ENCODE data around the gene RINL. TPM values are rescaled to one million over a fixed set of nuclear protein-coding genes. Genes with fewer than 3 reads are reported as not detected.
"Not testable (repeated sequence)": the region's sequence is repeated elsewhere in the genome, so short reads cannot be mapped to it uniquely, and the experiment has no call there.

The RINL gene
- polyA plus RNA-seq, 1 of the 3 experiments (the other 2 are of a cell fraction), result 3.8 TPM

- Histone ChIP-seq H3K9me3 (no peaks in the 10 kb centered on the region), H3K79me2 (ENCODE audit: insufficient read depth) (no peaks in the 10 kb centered on the region), H4K20me1 (ENCODE audit: insufficient read depth) (no peaks in the 10 kb centered on the region), H3K27me3 (ENCODE audit: insufficient read depth) (no peaks in the 10 kb centered on the region), H3K36me3 (replicated peaks in 1 of 2; ENCODE audit: control insufficient read depth in 1 of 2, insufficient read depth in 2 of 2, low read length in 1 of 2) (peaks cover 0 to 8% of the 10 kb centered on the region in 2 experiments), H2AFZ (ENCODE audit: low read depth) (no peak overlapping the region), H3F3A (replicated peaks; ENCODE audit: insufficient read depth) (no peaks in the 10 kb centered on the region), H3K4me1 (ENCODE audit: control insufficient read depth in 1 of 2, insufficient read depth in 2 of 2, low read depth in 1 of 2, low read length in 1 of 2) (peaks cover 0 to 4% of the 10 kb centered on the region in 2 experiments; a peak in 1 of 4 replicates), H3K27ac (ENCODE audit: low read depth in 2 of 2, low read length in 1 of 2) (no peak overlapping the region), H3K9me2 (no peaks in the 10 kb centered on the region), H3K4me2 (no peak overlapping the region), H3K4me3 (ENCODE audit: low read depth in 2 of 2, low read length in 1 of 2) (no peak overlapping the region), H3K9ac (no peak overlapping the region)
- 87% methylated on average over 17 of the region's 17 CpGs for WGBS (ENCODE audit: low lambda C conversion rate)
- ChIA-PET CTCF (interaction anchor here (1.3 to 4.8 kb wide), 5 partner anchors 8 to 38 kb away, joined by 5 to 39 read pairs (median 19); partner anchors contain the start of gene RINL), POLR2A (no interaction called here)
- TF ChIP-seq RXRA (IDR thresholded peaks at IDR 0.05; ENCODE audit: borderline replicate concordance, low read depth), result no peak
- no peak for TF ChIP-seq RCOR1 (IDR thresholded peaks at IDR 0.05; ENCODE audit: low read length)
- no peak for TF ChIP-seq GABPA (IDR thresholded peaks at IDR 0.05; ENCODE audit: low read depth)
- no peak for TF ChIP-seq USF1 (IDR thresholded peaks at IDR 0.05; ENCODE audit: borderline replicate concordance, low read depth)
- no peak for TF ChIP-seq CHD2 (IDR thresholded peaks at IDR 0.05; ENCODE audit: low read length, partially characterized antibody)
- no peak for TF ChIP-seq FOXJ3 (CRISPR knock-in tag; IDR thresholded peaks at IDR 0.05)
- TF ChIP-seq PBX3 (IDR thresholded peaks at IDR 0.05), result no peak
- DNase-seq, result no peak
Observed at GRCh38 chr19:38888876-38889275, 10.8 kb upstream of the RINL start.

GRCh38 chr19:38884691-38885090 lies 6.6 kb upstream of the RINL start:
- H3K27ac ChIP-seq (ENCODE audit: low read depth in 2 of 2, low read length in 1 of 2); H3K79me2 ChIP-seq (ENCODE audit: insufficient read depth); POLR2A ChIA-PET; H3K27me3 ChIP-seq (ENCODE audit: insufficient read depth); H3K36me3 ChIP-seq (replicated peaks in 1 of 2; ENCODE audit: control insufficient read depth in 1 of 2, insufficient read depth in 2 of 2, low read length in 1 of 2); H3F3A ChIP-seq (replicated peaks; ENCODE audit: insufficient read depth); H3K4me2 ChIP-seq; DNase-seq; H3K9me2 ChIP-seq; H3K9ac ChIP-seq; H4K20me1 ChIP-seq (ENCODE audit: insufficient read depth); H3K4me3 ChIP-seq (ENCODE audit: low read depth in 2 of 2, low read length in 1 of 2); H3K4me1 ChIP-seq (ENCODE audit: control insufficient read depth in 1 of 2, insufficient read depth in 2 of 2, low read depth in 1 of 2, low read length in 1 of 2); H3K9me3 ChIP-seq; H2AFZ ChIP-seq (ENCODE audit: low read depth): not testable (repeated sequence)
- CTCF ChIA-PET, result interaction anchor here (0.6 to 1.0 kb wide), 2 partner anchors 152 to 368 kb away, joined by 3 read pairs; no protein-coding TSS in a partner anchor
- 86% methylated on average over 3 of the region's 3 CpGs for WGBS (ENCODE audit: low lambda C conversion rate)

GRCh38 chr19:38883286-38883685 lies 5.2 kb upstream of the RINL start:
- no peaks in the 10 kb centered on the region for H4K20me1 ChIP-seq (ENCODE audit: insufficient read depth)
- H3K9me2 ChIP-seq, result no peaks in the 10 kb centered on the region
- H3K79me2 ChIP-seq (ENCODE audit: insufficient read depth), result no peaks in the 10 kb centered on the region
- no peak overlapping the region for H3K27ac ChIP-seq (ENCODE audit: low read depth in 2 of 2, low read length in 1 of 2)
- no peaks in the 10 kb centered on the region for H3K27me3 ChIP-seq (ENCODE audit: insufficient read depth)
- CTCF ChIA-PET, result no interaction called here
- no peak overlapping the region for H3K4me3 ChIP-seq (ENCODE audit: low read depth in 2 of 2, low read length in 1 of 2)
- WGBS (ENCODE audit: low lambda C conversion rate), result 96% methylated on average over 9 of the region's 9 CpGs
- no peak overlapping the region for H3K9ac ChIP-seq
- H3K36me3 ChIP-seq (replicated peaks in 1 of 2; ENCODE audit: control insufficient read depth in 1 of 2, insufficient read depth in 2 of 2, low read length in 1 of 2), result no peaks in the 10 kb centered on the region
- no peak for DNase-seq
- H3K4me1 ChIP-seq (ENCODE audit: control insufficient read depth in 1 of 2, insufficient read depth in 2 of 2, low read depth in 1 of 2, low read length in 1 of 2), result peaks cover 0 to 9% of the 10 kb centered on the region in 2 experiments; a peak in 1 of 4 replicates
- H3K4me2 ChIP-seq, result no peak overlapping the region
- TF ChIP-seq CHD2 (IDR thresholded peaks at IDR 0.05; ENCODE audit: low read length, partially characterized antibody), result no peak
- no peak for TF ChIP-seq PBX3 (IDR thresholded peaks at IDR 0.05)
- no peak for TF ChIP-seq MXI1 (IDR thresholded peaks at IDR 0.05; ENCODE audit: low read depth, low read length)
- TF ChIP-seq FOXJ3 (CRISPR knock-in tag; IDR thresholded peaks at IDR 0.05), result no peak
- TF ChIP-seq USF2 (IDR thresholded peaks at IDR 0.05; ENCODE audit: borderline replicate concordance, low read depth, low read length), result no peak
- TF ChIP-seq RCOR1 (IDR thresholded peaks at IDR 0.05; ENCODE audit: low read length), result no peak
- TF ChIP-seq IRF3 (IDR thresholded peaks at IDR 0.05; ENCODE audit: low read depth, low read length), result no peak
- TF ChIP-seq GABPA (IDR thresholded peaks at IDR 0.05; ENCODE audit: low read depth), result no peak
- no peak for TF ChIP-seq YY1 (IDR thresholded peaks at IDR 0.05; ENCODE audit: low read depth)
- TF ChIP-seq ZBTB33 (IDR thresholded peaks at IDR 0.05; ENCODE audit: borderline replicate concordance, low read depth), result no peak
- TF ChIP-seq RXRA (IDR thresholded peaks at IDR 0.05; ENCODE audit: borderline replicate concordance, low read depth), result no peak
- no peak for TF ChIP-seq NRF1 (IDR thresholded peaks at IDR 0.05; ENCODE audit: low read depth, low read length)
- POLR2A ChIA-PET, result interaction anchor here (0.6 to 0.7 kb wide), 2 partner anchors 26 to 34 kb away, joined by 4 to 5 read pairs; no protein-coding TSS in a partner anchor
- H2AFZ ChIP-seq (ENCODE audit: low read depth), result no peak overlapping the region
- no peaks in the 10 kb centered on the region for H3K9me3 ChIP-seq
- H3F3A ChIP-seq (replicated peaks; ENCODE audit: insufficient read depth), result no peaks in the 10 kb centered on the region
